Measurements from ENCODE around the gene TRPM4. TPM values are rescaled to one million over a fixed set of nuclear protein-coding genes. Genes with fewer than 3 reads are reported as not detected.

The TRPM4 gene
- total and polyA plus RNA-seq, 2 of the 8 experiments (the other 6 are each of a cell fraction or from before 2014, with no cell fraction given), result 11.3 to 13.3 TPM

DNA sequence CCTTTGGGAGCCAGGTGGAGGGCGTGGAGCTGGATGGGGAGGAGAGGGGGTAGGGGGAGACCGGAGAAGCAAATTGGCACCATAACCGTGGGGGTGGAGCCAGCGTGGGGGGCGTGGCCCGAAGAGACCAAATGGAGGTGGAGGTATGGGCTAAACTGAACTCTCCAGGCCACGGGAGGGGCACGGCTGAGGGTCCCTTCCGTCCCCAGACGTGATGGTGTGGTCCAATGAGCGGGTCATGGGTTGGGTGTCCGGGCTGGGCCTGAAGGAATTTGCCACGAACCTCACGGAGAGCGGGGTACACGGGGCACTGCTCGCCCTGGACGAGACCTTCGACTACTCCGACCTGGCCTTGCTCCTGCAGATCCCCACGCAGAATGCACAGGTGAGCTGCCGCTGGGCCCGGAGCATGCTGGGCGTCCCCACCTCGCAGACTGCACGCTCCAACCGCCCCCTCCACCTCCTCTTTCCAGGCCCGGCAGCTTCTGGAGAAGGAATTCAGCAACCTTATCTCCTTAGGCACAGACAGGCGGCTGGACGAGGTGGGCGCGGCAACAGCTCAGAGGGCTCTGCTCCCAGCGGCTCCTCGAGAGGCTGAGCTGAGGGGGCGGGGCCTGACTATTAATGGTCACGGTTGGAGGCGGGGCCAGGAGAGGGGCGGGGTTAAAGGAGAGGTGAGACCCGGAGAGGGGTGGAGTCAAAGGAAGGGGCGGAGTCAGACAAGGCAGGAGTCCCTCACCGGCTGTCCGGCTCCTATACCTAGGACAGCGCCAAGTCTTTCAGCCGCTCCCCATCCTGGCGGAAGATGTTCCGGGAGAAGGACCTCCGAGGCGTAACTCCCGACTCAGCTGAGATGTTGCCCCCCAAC is 8.6 kb upstream of the TRPM4 start:
- peak; percentile 28 for FAIRE-seq
- TF ChIP-seq SUZ12 (IDR thresholded peaks at IDR 0.05; ENCODE audit: low read length), result no peak
- peak; percentile 76; the same call in 1 of the 2 replicates for TF ChIP-seq POLR2AphosphoS5 (IDR thresholded peaks at IDR 0.05; ENCODE audit: low read depth, low read length)
- TF ChIP-seq, protein P1, sequence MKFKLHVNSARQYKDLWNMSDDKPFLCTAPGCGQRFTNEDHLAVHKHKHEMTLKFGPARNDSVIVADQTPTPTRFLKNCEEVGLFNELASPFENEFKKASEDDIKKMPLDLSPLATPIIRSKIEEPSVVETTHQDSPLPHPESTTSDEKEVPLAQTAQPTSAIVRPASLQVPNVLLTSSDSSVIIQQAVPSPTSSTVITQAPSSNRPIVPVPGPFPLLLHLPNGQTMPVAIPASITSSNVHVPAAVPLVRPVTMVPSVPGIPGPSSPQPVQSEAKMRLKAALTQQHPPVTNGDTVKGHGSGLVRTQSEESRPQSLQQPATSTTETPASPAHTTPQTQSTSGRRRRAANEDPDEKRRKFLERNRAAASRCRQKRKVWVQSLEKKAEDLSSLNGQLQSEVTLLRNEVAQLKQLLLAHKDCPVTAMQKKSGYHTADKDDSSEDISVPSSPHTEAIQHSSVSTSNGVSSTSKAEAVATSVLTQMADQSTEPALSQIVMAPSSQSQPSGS (IDR thresholded peaks at IDR 0.05; ENCODE audit: low read length), result 0 out of 2 replicates have a peak, but pooled peaks have one; percentile 11
- peak; percentile 81 for TF ChIP-seq TBP (IDR thresholded peaks at IDR 0.05; ENCODE audit: low read depth, low read length)
- TF ChIP-seq SP1 (IDR thresholded peaks at IDR 0.05; ENCODE audit: low read depth, low read length), result 0 out of 2 replicates have a peak, but pooled peaks have one; percentile 59
- peak; percentile 40 for TF ChIP-seq SIX5 (IDR thresholded peaks at IDR 0.05; ENCODE audit: low read depth, low read length)
- TF ChIP-seq EGR1 (IDR thresholded peaks at IDR 0.05; ENCODE audit: borderline replicate concordance, low read depth, low read length), result no peak; the same call in 1 of the 2 replicates
- TF ChIP-seq JUN (IDR thresholded peaks at IDR 0.05; ENCODE audit: low read depth, low read length), result no peak

More for the DNA sequence above, 8.6 kb upstream of the TRPM4 start:
- Histone ChIP-seq H2BK15ac (ENCODE audit: low read length) (peak overlapping the region; percentile 65; the same call in 1 of the 2 replicates), H3K56ac (replicated peaks; ENCODE audit: insufficient read length, low read depth, low read length) (peak overlapping the region; percentile 70), H4K8ac (ENCODE audit: extremely low read depth, insufficient read depth, low read length) (peak overlapping the region; percentile 11; the same call in 1 of the 2 replicates), H2BK20ac (ENCODE audit: low read length) (peak overlapping the region; percentile 87; the same call in 1 of the 2 replicates), H3K4me3 (ENCODE audit: extremely low read depth in 1 of 4, insufficient read depth in 2 of 4, low read depth in 3 of 4, low read length in 4 of 4) (peak overlapping the region; percentile 69 to 97 (median 90)), H2BK120ac (replicated peaks; ENCODE audit: low read depth, low read length) (peak overlapping the region; percentile 82), H3K79me1 (ENCODE audit: low read depth, low read length) (0 out of 2 replicates have a peak, but pooled peaks cover 2% of the 10 kb centered on the region), H3K36me3 (ENCODE audit: control insufficient read depth in 2 of 4, insufficient read depth in 4 of 4, low read length in 3 of 4) (no peaks in the 10 kb centered on the region), H3K79me2 (ENCODE audit: control insufficient read depth in 1 of 2, insufficient read depth in 2 of 2, low read length in 2 of 2) (no peaks in the 10 kb centered on the region), H2BK5ac (ENCODE audit: low read depth, low read length) (peak overlapping the region; percentile 87; the same call in 1 of the 2 replicates), H2AK5ac (ENCODE audit: low read depth, low read length) (no peak overlapping the region), H4K5ac (ENCODE audit: insufficient read length, low read depth, low read length) (peak overlapping the region; percentile 28), H3K23me2 (ENCODE audit: low read depth, low read length) (peaks cover 27% of the 10 kb centered on the region), H4K20me1 (replicated peaks in 1 of 2; ENCODE audit: control insufficient read depth in 1 of 2, insufficient read depth in 2 of 2, low read length in 2 of 2) (peaks cover 0 to 2% of the 10 kb centered on the region in 2 experiments), H3K9ac (replicated peaks in 1 of 4; ENCODE audit: extremely low read depth in 1 of 4, low read depth in 3 of 4, low read length in 3 of 4) (peak overlapping the region in 3 of 4 experiments; percentile 40 to 72 (median 70); a peak in 5 of 7 replicates), H3K27me3 (replicated peaks in 1 of 4; ENCODE audit: control insufficient read depth in 3 of 4, extremely low read depth in 1 of 4, insufficient read depth in 3 of 4, low read length in 3 of 4) (peaks cover 0 to 5% (median 2%) of the 10 kb centered on the region in 4 experiments; a peak in 2 of 7 replicates), H4K91ac (replicated peaks; ENCODE audit: insufficient read length, low read length) (peak overlapping the region; percentile 83), H3K27ac (ENCODE audit: low read depth, low read length) (peak overlapping the region; percentile 65; the same call in 1 of the 2 replicates), H2BK12ac (ENCODE audit: low read depth, low read length) (peak overlapping the region; percentile 85), H3K4ac (replicated peaks; ENCODE audit: insufficient read length, low read depth, low read length) (peak overlapping the region; percentile 8), H3K23ac (ENCODE audit: insufficient read length) (no peak overlapping the region), H3K18ac (ENCODE audit: extremely low read depth, low read length) (peak overlapping the region; percentile 91), H2AFZ (ENCODE audit: low read length) (no peak overlapping the region), H3K4me1 (replicated peaks in 1 of 4; ENCODE audit: control insufficient read depth in 3 of 4, insufficient read depth in 4 of 4, low read length in 3 of 4) (peaks cover 0 to 22% (median 9%) of the 10 kb centered on the region in 4 experiments; a peak in 6 of 7 replicates), H3K4me2 (ENCODE audit: insufficient read depth in 1 of 2, low read depth in 2 of 2, low read length in 2 of 2) (peak overlapping the region; percentile 85 to 95), H3K9me3 (ENCODE audit: insufficient read depth in 2 of 2, low read depth in 1 of 2, low read length in 1 of 2) (no peaks in the 10 kb centered on the region), H3K14ac (ENCODE audit: insufficient read length) (no peak overlapping the region)
- peak in 1 of 2 experiments; percentile 100 for DNase-seq (ENCODE audit: low read depth in 1 of 2, low spot score in 2 of 2)
- WGBS, 2 experiments (ENCODE audit: extremely low coverage in 1 of 2, insufficient coverage in 1 of 2, insufficient read length in 1 of 2, insufficient replicate concordance in 2 of 2, low coverage in 1 of 2, low lambda C conversion rate in 2 of 2, missing lambda C conversion rate in 1 of 2), result 4% methylated on average over 42 of the region's 49 CpGs; no CpG with 5 or more reads in 1 of the 2 experiments
- CTCF ChIA-PET (ENCODE audit: partially characterized antibody), result interaction anchor here (0.6 to 5.0 kb wide), 13 partner anchors 9 to 776 kb away, joined by 3 to 38 read pairs (median 7); partner anchors contain the start of genes KCNA7, LIN7B and PPFIA3
- POLR2A ChIA-PET (ENCODE audit: partially characterized antibody), result interaction anchor here (0.8 to 5.6 kb wide), 22 partner anchors 10 to 746 kb away, joined by 3 to 47 read pairs (median 4); partner anchors contain the start of genes LIN7B, PPFIA3 and TRPM4
